ENCODE results near the gene TMEM95. TPM values are rescaled to one million over a fixed set of nuclear protein-coding genes. Genes with fewer than 3 reads are reported as not detected.
"Not testable (repeated sequence)": the region's sequence is repeated elsewhere in the genome, so short reads cannot be mapped to it uniquely, and the experiment has no call there.

The TMEM95 gene
- total RNA-seq, 2 donors from 2014 or later: not detected

DNA sequence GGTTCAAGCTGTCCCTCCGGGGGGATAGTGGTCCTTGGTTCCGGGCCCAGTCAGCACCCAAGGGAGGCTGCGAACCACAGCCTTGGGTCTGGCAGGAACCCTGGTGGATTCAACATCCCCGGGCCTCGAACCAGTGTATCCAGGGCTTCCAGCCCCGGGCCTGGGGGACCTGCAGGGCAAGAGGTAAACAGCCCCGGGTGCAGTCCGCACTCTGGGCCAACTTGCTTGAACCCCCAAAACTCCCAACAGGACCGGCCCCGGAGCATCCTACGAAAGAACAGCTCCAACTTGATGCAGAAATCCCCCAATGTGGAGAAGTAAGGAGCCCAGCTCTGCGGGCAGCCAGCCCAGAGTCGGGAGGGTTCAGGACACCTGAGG is 24.3 kb upstream of the TMEM95 start:
- DNase-seq (ENCODE audit: low spot score): no peak
- H3K9me3 ChIP-seq: no peaks in the 10 kb centered on the region
- TF ChIP-seq, protein P1, sequence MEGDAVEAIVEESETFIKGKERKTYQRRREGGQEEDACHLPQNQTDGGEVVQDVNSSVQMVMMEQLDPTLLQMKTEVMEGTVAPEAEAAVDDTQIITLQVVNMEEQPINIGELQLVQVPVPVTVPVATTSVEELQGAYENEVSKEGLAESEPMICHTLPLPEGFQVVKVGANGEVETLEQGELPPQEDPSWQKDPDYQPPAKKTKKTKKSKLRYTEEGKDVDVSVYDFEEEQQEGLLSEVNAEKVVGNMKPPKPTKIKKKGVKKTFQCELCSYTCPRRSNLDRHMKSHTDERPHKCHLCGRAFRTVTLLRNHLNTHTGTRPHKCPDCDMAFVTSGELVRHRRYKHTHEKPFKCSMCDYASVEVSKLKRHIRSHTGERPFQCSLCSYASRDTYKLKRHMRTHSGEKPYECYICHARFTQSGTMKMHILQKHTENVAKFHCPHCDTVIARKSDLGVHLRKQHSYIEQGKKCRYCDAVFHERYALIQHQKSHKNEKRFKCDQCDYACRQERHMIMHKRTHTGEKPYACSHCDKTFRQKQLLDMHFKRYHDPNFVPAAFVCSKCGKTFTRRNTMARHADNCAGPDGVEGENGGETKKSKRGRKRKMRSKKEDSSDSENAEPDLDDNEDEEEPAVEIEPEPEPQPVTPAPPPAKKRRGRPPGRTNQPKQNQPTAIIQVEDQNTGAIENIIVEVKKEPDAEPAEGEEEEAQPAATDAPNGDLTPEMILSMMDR (IDR thresholded peaks at IDR 0.05): no peak
- no peaks in the 10 kb centered on the region for H3K27me3 ChIP-seq (replicated peaks; ENCODE audit: insufficient read depth)
- intact Hi-C loops (cut with DNase I): no loop called here
- peak overlapping the region; percentile 82 to 84 for H3K27ac ChIP-seq
- WGBS: 58% methylated on average over 10 of the region's 13 CpGs
- H3K4me3 ChIP-seq: peak overlapping the region; percentile 72 to 87
- H3K36me3 ChIP-seq: no peaks in the 10 kb centered on the region
- peaks cover 6% of the 10 kb centered on the region for H3K4me1 ChIP-seq (replicated peaks)

DNA sequence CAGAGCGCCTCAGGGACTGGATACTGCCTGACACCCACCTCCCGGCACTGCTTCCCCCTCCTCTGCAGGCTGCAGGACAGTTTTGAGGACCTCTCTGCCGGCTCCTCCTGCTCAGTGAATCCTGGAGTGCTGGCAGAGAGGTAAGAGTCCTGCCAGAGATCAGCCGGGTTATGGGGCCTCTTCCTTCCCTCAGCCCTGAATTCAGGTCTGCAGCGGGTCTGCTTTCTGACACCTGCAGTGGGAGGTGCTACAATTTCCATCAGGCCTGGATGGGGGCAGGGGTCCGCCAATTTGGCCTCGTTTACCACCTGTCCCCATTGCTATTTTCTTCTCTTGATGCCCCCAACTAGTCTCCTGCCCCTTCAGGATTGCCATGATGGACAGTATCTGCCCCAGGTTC is 22.8 kb upstream of the TMEM95 start:
- intact Hi-C loops (cut with DNase I): no loop called here
- DNase-seq (ENCODE audit: low spot score): no peak
- no peak for TF ChIP-seq POLR2AphosphoS5 (IDR thresholded peaks at IDR 0.05)
- TF ChIP-seq, protein P1 (IDR thresholded peaks at IDR 0.05): no peak
- TF ChIP-seq POLR2A (IDR thresholded peaks at IDR 0.05): no peak
- 51% methylated on average over 7 of the region's 7 CpGs for WGBS
- Histone ChIP-seq H3K27me3 (replicated peaks; ENCODE audit: insufficient read depth) (no peaks in the 10 kb centered on the region), H3K27ac (no peak overlapping the region), H3K4me3 (no peak overlapping the region), H3K9me3 (no peaks in the 10 kb centered on the region), H3K36me3 (no peaks in the 10 kb centered on the region), H3K4me1 (replicated peaks) (peaks cover 6% of the 10 kb centered on the region)

DNA sequence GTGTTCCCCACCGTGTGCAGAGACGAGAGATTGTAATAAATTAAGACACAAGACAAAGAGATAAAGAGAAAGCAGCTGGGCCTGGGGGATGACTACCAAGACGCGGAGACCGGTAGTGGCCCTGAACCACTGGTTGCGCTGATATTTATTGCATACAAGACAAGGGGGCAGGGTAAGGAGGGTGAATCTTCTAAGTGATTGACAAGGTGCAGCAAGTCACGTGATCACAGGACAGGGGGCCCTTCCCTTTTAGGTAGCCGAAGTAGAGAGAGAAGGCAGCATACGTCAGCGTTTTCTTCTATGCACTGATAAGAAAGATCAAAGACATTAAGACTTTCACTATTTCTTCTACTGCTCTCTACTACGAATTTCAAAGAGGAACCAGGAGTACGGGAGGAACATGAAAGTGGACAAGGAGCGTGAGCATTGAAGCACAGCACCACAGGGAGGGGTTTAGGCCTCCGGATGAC is 22.3 kb upstream of the TMEM95 start:
- H3K27ac ChIP-seq; H3K4me1 ChIP-seq (replicated peaks); H3K36me3 ChIP-seq; intact Hi-C loops (cut with DNase I); DNase-seq (ENCODE audit: low spot score); H3K27me3 ChIP-seq (replicated peaks; ENCODE audit: insufficient read depth); H3K4me3 ChIP-seq; H3K9me3 ChIP-seq: not testable (repeated sequence)
- 42% methylated on average over 14 of the region's 14 CpGs for WGBS

DNA sequence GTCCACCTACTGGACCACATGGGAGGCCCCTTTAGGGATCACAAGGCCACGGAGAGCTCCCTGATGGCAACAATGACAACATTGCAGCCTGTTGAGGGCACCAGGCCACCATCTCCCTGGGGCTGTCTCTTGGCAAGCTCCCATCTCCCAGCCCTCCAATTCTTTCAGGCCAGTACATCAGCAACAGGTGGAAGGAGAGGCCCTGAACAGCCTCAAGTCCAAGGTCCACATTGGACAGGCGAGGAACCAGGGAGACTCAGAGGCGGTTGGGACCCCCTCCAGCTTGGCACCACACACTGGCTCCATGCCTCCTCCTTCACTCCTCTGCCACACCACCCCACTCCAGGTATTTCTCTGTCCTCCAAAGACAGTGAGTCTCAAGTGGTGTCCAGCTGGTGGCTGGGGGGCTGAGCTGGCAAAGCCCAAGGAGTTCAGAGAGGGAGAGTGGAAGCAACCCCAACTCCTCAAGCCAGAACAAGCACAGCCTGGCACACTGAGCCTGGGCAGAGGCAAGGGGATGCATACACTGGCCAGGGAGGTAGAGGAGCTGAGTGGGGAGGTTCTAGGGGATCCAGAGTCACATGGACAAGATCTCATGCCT is 19.9 kb upstream of the TMEM95 start:
- H3K27ac ChIP-seq: no peak overlapping the region
- peaks cover 6% of the 10 kb centered on the region for H3K4me1 ChIP-seq (replicated peaks)
- H3K36me3 ChIP-seq: no peaks in the 10 kb centered on the region
- 82% methylated on average over 3 of the region's 3 CpGs for WGBS
- no peak overlapping the region for H3K4me3 ChIP-seq
- TF ChIP-seq POLR2A (IDR thresholded peaks at IDR 0.05): no peak
- TF ChIP-seq, protein P1 (IDR thresholded peaks at IDR 0.05): no peak
- TF ChIP-seq POLR2AphosphoS5 (IDR thresholded peaks at IDR 0.05): no peak
- intact Hi-C loops (cut with DNase I): no loop called here
- H3K9me3 ChIP-seq: no peaks in the 10 kb centered on the region
- H3K27me3 ChIP-seq (replicated peaks; ENCODE audit: insufficient read depth): no peaks in the 10 kb centered on the region
- no peak for DNase-seq (ENCODE audit: low spot score)

DNA sequence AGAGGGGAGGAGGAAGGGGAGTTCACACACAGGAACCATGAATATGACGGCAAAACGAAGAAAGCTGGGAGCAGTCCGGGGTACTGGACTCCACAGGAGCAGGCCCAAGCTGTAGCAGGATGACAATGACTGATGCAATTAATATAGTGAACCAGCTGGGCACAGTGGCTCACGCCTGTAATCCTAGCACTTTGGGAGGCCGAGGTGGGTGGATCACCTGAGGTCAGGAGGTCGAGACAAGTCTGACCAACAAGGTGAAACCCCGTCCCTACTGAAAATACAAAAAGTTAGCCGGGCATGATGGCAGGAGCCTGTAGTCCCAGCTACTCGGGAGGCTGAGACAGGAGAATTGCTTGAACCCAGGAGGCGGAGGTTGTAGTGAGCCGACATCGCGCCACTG is 19.2 kb upstream of the TMEM95 start:
- H3K36me3 ChIP-seq; H3K9me3 ChIP-seq; H3K4me1 ChIP-seq (replicated peaks); H3K4me3 ChIP-seq; H3K27me3 ChIP-seq (replicated peaks; ENCODE audit: insufficient read depth); DNase-seq (ENCODE audit: low spot score); H3K27ac ChIP-seq; intact Hi-C loops (cut with DNase I): not testable (repeated sequence)
- 86% methylated on average over 13 of the region's 13 CpGs for WGBS
